ENCODE results near the gene PPP3CA. TPM values are rescaled to one million over a fixed set of nuclear protein-coding genes. Genes with fewer than 3 reads are reported as not detected.

Gene PPP3CA
- total RNA-seq, 1 experiment from 2014 or later, result 40.2 TPM

- ChIA-PET CTCF (no interaction called here), POLR2A (ENCODE audit: unreplicated experiment) (no interaction called here)
- Histone ChIP-seq H3K79me2 (ENCODE audit: low read depth) (0 out of 2 replicates have a peak, but pooled peaks cover 4% of the 10 kb centered on the region), H3K4me3 (no peak overlapping the region), H3K9me3 (ENCODE audit: insufficient read depth, low read depth) (no peaks in the 10 kb centered on the region), H4K20me1 (ENCODE audit: insufficient read depth) (no peaks in the 10 kb centered on the region), H3K36me3 (ENCODE audit: low read depth) (no peaks in the 10 kb centered on the region), H3F3A (ENCODE audit: insufficient read depth, low read depth) (no peaks in the 10 kb centered on the region), H3K4me1 (replicated peaks; ENCODE audit: insufficient read depth) (no peaks in the 10 kb centered on the region), H3K4me2 (no peak overlapping the region), H2AFZ (no peak overlapping the region), H3K27me3 (ENCODE audit: insufficient read depth, low read depth) (no peaks in the 10 kb centered on the region), H3K27ac (no peak overlapping the region), H3K9me2 (ENCODE audit: insufficient read depth) (no peaks in the 10 kb centered on the region)
- no TSS peak for BruUV-seq (replicated peaks)
- no peak for DNase-seq
- TF ChIP-seq CTCF (conservative IDR thresholded peaks at IDR 0.05), result no peak
- no peak for TF ChIP-seq EZH2 (IDR thresholded peaks at IDR 0.05; ENCODE audit: low read depth)
- intact Hi-C loops (cut with micrococcal nuclease; ENCODE audit: unreplicated experiment), result no loop called here
These were observed 116.4 kb downstream of the PPP3CA start for GRCh38 chr4:101230801-101231426.

- TF ChIP-seq CTCF (conservative IDR thresholded peaks at IDR 0.05), result no peak
- no peak for TF ChIP-seq EZH2 (IDR thresholded peaks at IDR 0.05; ENCODE audit: low read depth)
- Histone ChIP-seq H3K27ac (no peak overlapping the region), H3K9me2 (ENCODE audit: insufficient read depth) (no peaks in the 10 kb centered on the region), H3F3A (ENCODE audit: insufficient read depth, low read depth) (no peaks in the 10 kb centered on the region), H3K79me2 (ENCODE audit: low read depth) (no peaks in the 10 kb centered on the region), H3K4me1 (replicated peaks; ENCODE audit: insufficient read depth) (no peaks in the 10 kb centered on the region), H3K4me3 (no peak overlapping the region), H3K9me3 (ENCODE audit: insufficient read depth, low read depth) (no peaks in the 10 kb centered on the region), H3K36me3 (ENCODE audit: low read depth) (no peaks in the 10 kb centered on the region), H2AFZ (no peak overlapping the region), H3K27me3 (ENCODE audit: insufficient read depth, low read depth) (no peaks in the 10 kb centered on the region), H3K4me2 (no peak overlapping the region), H4K20me1 (ENCODE audit: insufficient read depth) (no peaks in the 10 kb centered on the region)
- DNase-seq, result no peak
- intact Hi-C loops (cut with micrococcal nuclease; ENCODE audit: unreplicated experiment), result no loop called here
- BruUV-seq (replicated peaks), result no TSS peak
- ChIA-PET POLR2A (ENCODE audit: unreplicated experiment) (no interaction called here), CTCF (no interaction called here)
These were observed 118.2 kb downstream of the PPP3CA start for GRCh38 chr4:101229116-101229515.

- H3K9me2 ChIP-seq (ENCODE audit: insufficient read depth), result no peaks in the 10 kb centered on the region
These were observed 119.6 kb downstream of the PPP3CA start for GRCh38 chr4:101227715-101228114.

More at GRCh38 chr4:101227715-101228114, 119.6 kb downstream of the PPP3CA start:
- H3F3A ChIP-seq (ENCODE audit: insufficient read depth, low read depth), result no peaks in the 10 kb centered on the region
- H3K36me3 ChIP-seq (ENCODE audit: low read depth), result no peaks in the 10 kb centered on the region
- H3K9me3 ChIP-seq (ENCODE audit: insufficient read depth, low read depth), result no peaks in the 10 kb centered on the region
- H3K4me3 ChIP-seq, result no peak overlapping the region
- ChIA-PET CTCF (no interaction called here), POLR2A (ENCODE audit: unreplicated experiment) (no interaction called here)
- no peaks in the 10 kb centered on the region for H4K20me1 ChIP-seq (ENCODE audit: insufficient read depth)
- DNase-seq, result no peak
- H3K4me1 ChIP-seq (replicated peaks; ENCODE audit: insufficient read depth), result no peaks in the 10 kb centered on the region
- H3K79me2 ChIP-seq (ENCODE audit: low read depth), result no peaks in the 10 kb centered on the region
- H3K4me2 ChIP-seq, result no peak overlapping the region
- no peaks in the 10 kb centered on the region for H3K27me3 ChIP-seq (ENCODE audit: insufficient read depth, low read depth)
- intact Hi-C loops (cut with micrococcal nuclease; ENCODE audit: unreplicated experiment), result no loop called here
- no TSS peak for BruUV-seq (replicated peaks)
- no peak overlapping the region for H3K27ac ChIP-seq
- H2AFZ ChIP-seq, result no peak overlapping the region
- TF ChIP-seq CTCF (conservative IDR thresholded peaks at IDR 0.05), result no peak
- TF ChIP-seq EZH2 (IDR thresholded peaks at IDR 0.05; ENCODE audit: low read depth), result no peak
